ENCODE results near the gene SUN5. TPM values are rescaled to one million over a fixed set of nuclear protein-coding genes. Genes with fewer than 3 reads are reported as not detected.

Gene SUN5
- total and polyA plus RNA-seq, 3 experiments from 2014 or later: not detected

GRCh38 chr20:33042430-33042829, 38.2 kb upstream of the SUN5 start:
- H3K27ac Mint-ChIP-seq: peak overlapping the region in 1 of 8 donors; percentile 62
- H3K36me3 Mint-ChIP-seq: peaks cover 0 to 17% (median 1%) of the 10 kb centered on the region in 3 donors
- H3K36me3 ChIP-seq (ENCODE audit: insufficient read depth, low read length): no peaks in the 10 kb centered on the region
- DNase-seq: no peak
- peaks cover 4% of the 10 kb centered on the region for H3K9me3 ChIP-seq (ENCODE audit: low read length)
- no peak overlapping the region for H3K27ac ChIP-seq (ENCODE audit: low read depth, low read length)
- no peaks in the 10 kb centered on the region for H3K4me1 ChIP-seq (ENCODE audit: insufficient read depth, low read length)
- H3K9me3 Mint-ChIP-seq: peaks cover 14 to 19% (median 17%) of the 10 kb centered on the region in 5 donors
- H3K27me3 ChIP-seq (ENCODE audit: insufficient read depth, low read length, poor library complexity, severe bottlenecking): no peaks in the 10 kb centered on the region
- CTCF ChIA-PET: no interaction called here
- H3K4me1 Mint-ChIP-seq: no peaks in the 10 kb centered on the region
- POLR2A ChIA-PET: no interaction called here
- no peak overlapping the region for H3K4me3 ChIP-seq (ENCODE audit: low read length)
- H3K27me3 Mint-ChIP-seq: peaks cover 0 to 3% of the 10 kb centered on the region in 2 donors
- H3K4me3 Mint-ChIP-seq: no peak overlapping the region

- no peaks in the 10 kb centered on the region for H3K4me1 Mint-ChIP-seq
- Histone ChIP-seq H3K9me3 (ENCODE audit: low read length) (no peaks in the 10 kb centered on the region), H3K27me3 (ENCODE audit: insufficient read depth, low read length, poor library complexity, severe bottlenecking) (no peaks in the 10 kb centered on the region), H3K4me1 (ENCODE audit: insufficient read depth, low read length) (no peaks in the 10 kb centered on the region), H3K27ac (ENCODE audit: low read depth, low read length) (no peak overlapping the region), H3K4me3 (ENCODE audit: low read length) (no peak overlapping the region), H3K36me3 (ENCODE audit: insufficient read depth, low read length) (no peaks in the 10 kb centered on the region)
- no peak overlapping the region for H3K27ac Mint-ChIP-seq
- peaks cover 0 to 4% (median 0%) of the 10 kb centered on the region in 5 donors for H3K9me3 Mint-ChIP-seq
- ChIA-PET CTCF (no interaction called here), POLR2A (no interaction called here)
- H3K27me3 Mint-ChIP-seq: peaks cover 0 to 3% of the 10 kb centered on the region in 2 donors
- H3K4me3 Mint-ChIP-seq: no peak overlapping the region
- DNase-seq: no peak
- H3K36me3 Mint-ChIP-seq: peaks cover 0 to 3% (median 1%) of the 10 kb centered on the region in 3 donors
Measured at GRCh38 chr20:33038243-33038642, 34.0 kb upstream of the SUN5 start.

- no peaks in the 10 kb centered on the region for H3K36me3 ChIP-seq (ENCODE audit: insufficient read depth, low read length)
- no peaks in the 10 kb centered on the region for H3K9me3 ChIP-seq (ENCODE audit: low read length)
- H3K27ac Mint-ChIP-seq: no peak overlapping the region
- no peaks in the 10 kb centered on the region for H3K4me1 ChIP-seq (ENCODE audit: insufficient read depth, low read length)
- H3K4me3 Mint-ChIP-seq: no peak overlapping the region
- no peak overlapping the region for H3K27ac ChIP-seq (ENCODE audit: low read depth, low read length)
- ChIA-PET POLR2A (no interaction called here), CTCF (no interaction called here)
- H3K4me1 Mint-ChIP-seq: no peaks in the 10 kb centered on the region
- no peaks in the 10 kb centered on the region for H3K27me3 ChIP-seq (ENCODE audit: insufficient read depth, low read length, poor library complexity, severe bottlenecking)
- peaks cover 0 to 2% (median under 1%) of the 10 kb centered on the region in 5 donors for H3K9me3 Mint-ChIP-seq
- no peak for DNase-seq
- H3K4me3 ChIP-seq (ENCODE audit: low read length): no peak overlapping the region
- peaks cover 0 to 8% (median 1%) of the 10 kb centered on the region in 3 donors for H3K36me3 Mint-ChIP-seq
- peaks cover 0 to 7% of the 10 kb centered on the region in 2 donors for H3K27me3 Mint-ChIP-seq
Measured at GRCh38 chr20:33037456-33037855, 33.2 kb upstream of the SUN5 start.

- Histone ChIP-seq H3K36me3 (ENCODE audit: insufficient read depth, low read length) (no peaks in the 10 kb centered on the region), H3K27me3 (ENCODE audit: insufficient read depth, low read length, poor library complexity, severe bottlenecking) (no peaks in the 10 kb centered on the region), H3K27ac (ENCODE audit: low read depth, low read length) (no peak overlapping the region), H3K4me3 (ENCODE audit: low read length) (no peak overlapping the region), H3K9me3 (ENCODE audit: low read length) (no peaks in the 10 kb centered on the region), H3K4me1 (ENCODE audit: insufficient read depth, low read length) (no peaks in the 10 kb centered on the region)
- Mint-ChIP-seq H3K4me1 (no peaks in the 10 kb centered on the region), H3K9me3 (peaks cover 0 to 2% (median 2%) of the 10 kb centered on the region in 5 donors), H3K27me3 (peaks cover 0 to 4% of the 10 kb centered on the region in 2 donors), H3K27ac (peak overlapping the region in 1 of 8 donors; percentile 9), H3K4me3 (no peak overlapping the region), H3K36me3 (peaks cover 0 to 8% (median 1%) of the 10 kb centered on the region in 3 donors)
- POLR2A ChIA-PET: no interaction called here
- DNase-seq: no peak
- CTCF ChIA-PET: no interaction called here
Measured at GRCh38 chr20:33034901-33035492, 30.8 kb upstream of the SUN5 start.

- Histone ChIP-seq H3K4me1 (ENCODE audit: insufficient read depth, low read length) (no peaks in the 10 kb centered on the region), H3K9me3 (ENCODE audit: low read length) (no peaks in the 10 kb centered on the region), H3K4me3 (ENCODE audit: low read length) (no peak overlapping the region), H3K27me3 (ENCODE audit: insufficient read depth, low read length, poor library complexity, severe bottlenecking) (no peaks in the 10 kb centered on the region), H3K36me3 (ENCODE audit: insufficient read depth, low read length) (no peaks in the 10 kb centered on the region), H3K27ac (ENCODE audit: low read depth, low read length) (no peak overlapping the region)
- DNase-seq: no peak
- Mint-ChIP-seq H3K27ac (peak overlapping the region in 1 of 8 donors; percentile 68), H3K4me3 (no peak overlapping the region), H3K9me3 (peaks cover 0 to 2% (median 2%) of the 10 kb centered on the region in 5 donors), H3K27me3 (peaks cover 0 to 4% of the 10 kb centered on the region in 2 donors), H3K36me3 (peaks cover 0 to 8% (median 1%) of the 10 kb centered on the region in 3 donors), H3K4me1 (no peaks in the 10 kb centered on the region)
- ChIA-PET CTCF (no interaction called here), POLR2A (no interaction called here)
Measured at GRCh38 chr20:33034115-33034514, 29.9 kb upstream of the SUN5 start.

- Mint-ChIP-seq H3K4me1 (no peaks in the 10 kb centered on the region), H3K27ac (peak overlapping the region in 1 of 8 donors; percentile 47), H3K4me3 (no peak overlapping the region), H3K36me3 (peaks cover 0 to 8% (median 1%) of the 10 kb centered on the region in 3 donors), H3K27me3 (peaks cover 0 to 4% of the 10 kb centered on the region in 2 donors), H3K9me3 (peaks cover 0 to 2% (median 2%) of the 10 kb centered on the region in 5 donors)
- Histone ChIP-seq H3K27me3 (ENCODE audit: insufficient read depth, low read length, poor library complexity, severe bottlenecking) (no peaks in the 10 kb centered on the region), H3K4me3 (ENCODE audit: low read length) (no peak overlapping the region), H3K4me1 (ENCODE audit: insufficient read depth, low read length) (no peaks in the 10 kb centered on the region), H3K9me3 (ENCODE audit: low read length) (no peaks in the 10 kb centered on the region), H3K27ac (ENCODE audit: low read depth, low read length) (no peak overlapping the region), H3K36me3 (ENCODE audit: insufficient read depth, low read length) (no peaks in the 10 kb centered on the region)
- POLR2A ChIA-PET: no interaction called here
- CTCF ChIA-PET: no interaction called here
- no peak for DNase-seq
Measured at GRCh38 chr20:33033381-33033780, 29.1 kb upstream of the SUN5 start.

- DNase-seq: no peak
- no peaks in the 10 kb centered on the region for H3K9me3 ChIP-seq (ENCODE audit: low read length)
- Mint-ChIP-seq H3K27me3 (peaks cover 0 to 4% of the 10 kb centered on the region in 2 donors), H3K4me1 (no peaks in the 10 kb centered on the region), H3K9me3 (peaks cover 0 to 2% (median 2%) of the 10 kb centered on the region in 5 donors), H3K36me3 (peaks cover 0 to 5% (median 1%) of the 10 kb centered on the region in 3 donors), H3K4me3 (no peak overlapping the region), H3K27ac (no peak overlapping the region)
- H3K4me1 ChIP-seq (ENCODE audit: insufficient read depth, low read length): no peaks in the 10 kb centered on the region
- CTCF ChIA-PET: no interaction called here
- H3K27ac ChIP-seq (ENCODE audit: low read depth, low read length): no peak overlapping the region
- H3K36me3 ChIP-seq (ENCODE audit: insufficient read depth, low read length): no peaks in the 10 kb centered on the region
- no peak overlapping the region for H3K4me3 ChIP-seq (ENCODE audit: low read length)
- POLR2A ChIA-PET: no interaction called here
- H3K27me3 ChIP-seq (ENCODE audit: insufficient read depth, low read length, poor library complexity, severe bottlenecking): no peaks in the 10 kb centered on the region
Measured at GRCh38 chr20:33032555-33032954, 28.3 kb upstream of the SUN5 start.

GRCh38 chr20:33031531-33031930, 27.3 kb upstream of the SUN5 start, which contains the start of gene BPIFB6:
Gene BPIFB6 (plus strand): TSS chr20:33031648. CDS start chr20:33031648, 0 bp downstream.
- H3K4me1 Mint-ChIP-seq: no peaks in the 10 kb centered on the region
- ChIA-PET CTCF (interaction anchor here (0.7 kb wide), 1 partner anchor 891 kb away, joined by 3 read pairs; no protein-coding TSS in a partner anchor), POLR2A (no interaction called here)
- Histone ChIP-seq H3K4me3 (ENCODE audit: low read length) (no peak within 1 kb of the TSS), H3K4me1 (ENCODE audit: insufficient read depth, low read length) (no peaks in the 10 kb centered on the region), H3K9me3 (ENCODE audit: low read length) (no peaks in the 10 kb centered on the region), H3K36me3 (ENCODE audit: insufficient read depth, low read length) (no peaks in the 10 kb centered on the region), H3K27me3 (ENCODE audit: insufficient read depth, low read length, poor library complexity, severe bottlenecking) (no peaks in the 10 kb centered on the region), H3K27ac (ENCODE audit: low read depth, low read length) (no peak within 1 kb of the TSS)
- peak within 1 kb of the TSS in 3 of 8 donors; percentile 42 to 96 (median 51) for H3K27ac Mint-ChIP-seq
- H3K36me3 Mint-ChIP-seq: peaks cover 0 to 5% (median 1%) of the 10 kb centered on the region in 3 donors
- H3K4me3 Mint-ChIP-seq: no peak within 1 kb of the TSS
- DNase-seq: no peak
- H3K9me3 Mint-ChIP-seq: peaks cover 0 to 2% (median 2%) of the 10 kb centered on the region in 5 donors
- H3K27me3 Mint-ChIP-seq: peaks cover 0 to 4% of the 10 kb centered on the region in 2 donors

Measured in CD8-positive, alpha-beta memory T cell (primary cell).